ELR (cell line): ENCODE data around the gene MARCHF10.
"Not testable (repeated sequence)": the region's sequence is repeated elsewhere in the genome, so short reads cannot be mapped to it uniquely, and the experiment has no call there.

ENCODE experiments used
- DNase-seq: peaks from one replicate; pipeline ENCODE4 v3.0.0-alpha.2; 2015; ENCODE audit warnings: low read depth

Gene MARCHF10

GRCh38 chr17:62790564-62790986 lies 17.5 kb downstream of the MARCHF10 start:
- peak; percentile 94 for DNase-seq

GRCh38 chr17:62787366-62787765 lies 20.7 kb downstream of the MARCHF10 start:
- peak; percentile 91 for DNase-seq

- peak; percentile 31 for DNase-seq
These were observed 21.5 kb downstream of the MARCHF10 start for GRCh38 chr17:62786646-62787045.

GRCh38 chr17:62785983-62786382 lies 22.1 kb downstream of the MARCHF10 start:
- not testable (repeated sequence) for DNase-seq

GRCh38 chr17:62782730-62783270 lies 25.3 kb downstream of the MARCHF10 start:
- no peak for DNase-seq

GRCh38 chr17:62781831-62782251 lies 26.3 kb downstream of the MARCHF10 start:
- DNase-seq: peak; percentile 28

GRCh38 chr17:62781356-62781755 lies 26.8 kb downstream of the MARCHF10 start:
- no peak for DNase-seq

- peak; percentile 45 for DNase-seq
These were observed 27.2 kb downstream of the MARCHF10 start for GRCh38 chr17:62780951-62781350.

GRCh38 chr17:62780269-62780668 lies 27.8 kb downstream of the MARCHF10 start:
- DNase-seq: no peak

- peak; percentile 99 for DNase-seq
These were observed 29.0 kb downstream of the MARCHF10 start for GRCh38 chr17:62778990-62779681.

GRCh38 chr17:62775876-62776275 lies 32.2 kb downstream of the MARCHF10 start:
- no peak for DNase-seq

GRCh38 chr17:62774338-62774737 lies 33.8 kb downstream of the MARCHF10 start:
- DNase-seq: no peak

- no peak for DNase-seq
These were observed 40.1 kb downstream of the MARCHF10 start for GRCh38 chr17:62767997-62768396.

- DNase-seq: no peak
These were observed 42.8 kb downstream of the MARCHF10 start for GRCh38 chr17:62765351-62765750.

GRCh38 chr17:62763891-62764600 lies 44.1 kb downstream of the MARCHF10 start:
- DNase-seq: no peak

GRCh38 chr17:62761884-62762283 lies 46.2 kb downstream of the MARCHF10 start:
- DNase-seq: peak; percentile 63

- DNase-seq: no peak
These were observed 47.2 kb downstream of the MARCHF10 start for GRCh38 chr17:62760945-62761267.

- DNase-seq: peak; percentile 24
These were observed 47.8 kb downstream of the MARCHF10 start for GRCh38 chr17:62760059-62760944.

- no peak for DNase-seq
These were observed 50.6 kb downstream of the MARCHF10 start for GRCh38 chr17:62757500-62757951.

- DNase-seq: no peak
These were observed 51.9 kb downstream of the MARCHF10 start for GRCh38 chr17:62756198-62756597.

- no peak for DNase-seq
These were observed 52.8 kb downstream of the MARCHF10 start for GRCh38 chr17:62755141-62755851.

- DNase-seq: no peak
These were observed 53.5 kb downstream of the MARCHF10 start for GRCh38 chr17:62754631-62755030.
